Measurements from ENCODE around the gene CDK6. TPM values are rescaled to one million over a fixed set of nuclear protein-coding genes. Genes with fewer than 3 reads are reported as not detected.
"Not testable (repeated sequence)": the region's sequence is repeated elsewhere in the genome, so short reads cannot be mapped to it uniquely, and the experiment has no call there.

Gene CDK6
- total RNA-seq, 4 donors from 2014 or later = 12.9 to 32.7 (median 21.6) TPM

GRCh38 chr7:92748495-92748894 is 87.9 kb downstream of the CDK6 start:
- H3K27me3 ChIP-seq = no peaks in the 10 kb centered on the region
- no peaks in the 10 kb centered on the region for H3K9me3 ChIP-seq
- no peak for DNase-seq
- no peaks in the 10 kb centered on the region for H3K36me3 ChIP-seq
- TF ChIP-seq POLR2AphosphoS5 (IDR thresholded peaks at IDR 0.05) = no peak
- TF ChIP-seq POLR2A (IDR thresholded peaks at IDR 0.05) = no peak
- TF ChIP-seq EP300 (IDR thresholded peaks at IDR 0.05; ENCODE audit: low read depth) = no peak
- in situ Hi-C loops (cut with MboI; ENCODE audit: low pct_ligation_motif_present in 1 of 4, low pct_unique_long_range_greater_than_20kb in 1 of 4, low sequenced_read_pairs in 3 of 4) (no loop called here), intact Hi-C loops (cut with DNase I; ENCODE audit: low total_unique reads) (no loop called here)
- no peak overlapping the region for H3K4me3 ChIP-seq
- no peak overlapping the region for H3K27ac ChIP-seq
- H3K4me1 ChIP-seq = peaks cover 0 to 17% (median 8%) of the 10 kb centered on the region in 4 donors

- DNase-seq = no peak
- in situ Hi-C loops (cut with MboI; ENCODE audit: low pct_ligation_motif_present in 1 of 4, low pct_unique_long_range_greater_than_20kb in 1 of 4, low sequenced_read_pairs in 3 of 4) (no loop called here), intact Hi-C loops (cut with DNase I; ENCODE audit: low total_unique reads) (no loop called here)
Measured at GRCh38 chr7:92747041-92747835, 89.1 kb downstream of the CDK6 start.

GRCh38 chr7:92745241-92745640 is 91.1 kb downstream of the CDK6 start:
- intact Hi-C loops (cut with DNase I; ENCODE audit: low total_unique reads) = no loop called here
- DNase-seq = no peak
- no peak overlapping the region for H3K27ac ChIP-seq
- in situ Hi-C loops (cut with MboI; ENCODE audit: low pct_ligation_motif_present in 1 of 4, low pct_unique_long_range_greater_than_20kb in 1 of 4, low sequenced_read_pairs in 3 of 4) = no loop called here
- H3K4me3 ChIP-seq = no peak overlapping the region
- 94 to 97% methylated on average over 3 to 4 of the region's 4 CpGs for WGBS, 2 donors (ENCODE audit: low coverage in 1 of 2)
- H3K27me3 ChIP-seq = no peaks in the 10 kb centered on the region
- peaks cover 6 to 9% (median 9%) of the 10 kb centered on the region in 4 donors for H3K4me1 ChIP-seq
- no peaks in the 10 kb centered on the region for H3K9me3 ChIP-seq
- TF ChIP-seq POLR2A (IDR thresholded peaks at IDR 0.05) (no peak), POLR2AphosphoS5 (IDR thresholded peaks at IDR 0.05) (no peak), EP300 (IDR thresholded peaks at IDR 0.05; ENCODE audit: low read depth) (no peak), CTCF (IDR thresholded peaks at IDR 0.05) (no peak)
- no peaks in the 10 kb centered on the region for H3K36me3 ChIP-seq

More at GRCh38 chr7:92747041-92747835, 89.1 kb downstream of the CDK6 start:
- no peaks in the 10 kb centered on the region for H3K9me3 ChIP-seq
- no peaks in the 10 kb centered on the region for H3K27me3 ChIP-seq
- no peak overlapping the region for H3K4me3 ChIP-seq
- TF ChIP-seq POLR2A (IDR thresholded peaks at IDR 0.05) (no peak), POLR2AphosphoS5 (IDR thresholded peaks at IDR 0.05) (no peak), EP300 (IDR thresholded peaks at IDR 0.05; ENCODE audit: low read depth) (no peak), CTCF (IDR thresholded peaks at IDR 0.05) (no peak)
- H3K36me3 ChIP-seq = no peaks in the 10 kb centered on the region
- H3K27ac ChIP-seq = no peak overlapping the region
- 69 to 76% methylated on average over 3 of the region's 3 CpGs for WGBS, 2 donors (ENCODE audit: low coverage in 1 of 2)
- peaks cover 2 to 16% (median 8%) of the 10 kb centered on the region in 4 donors for H3K4me1 ChIP-seq

- H3K36me3 ChIP-seq; DNase-seq; H3K9me3 ChIP-seq; H3K27me3 ChIP-seq; intact Hi-C loops (cut with DNase I; ENCODE audit: low total_unique reads); in situ Hi-C loops (cut with MboI; ENCODE audit: low pct_ligation_motif_present in 1 of 4, low pct_unique_long_range_greater_than_20kb in 1 of 4, low sequenced_read_pairs in 3 of 4); H3K4me3 ChIP-seq; H3K4me1 ChIP-seq; H3K27ac ChIP-seq: not testable (repeated sequence)
- WGBS, 2 donors (ENCODE audit: low coverage in 1 of 2) = 94 to 100% methylated on average over 4 of the region's 4 CpGs
Measured at GRCh38 chr7:92744180-92744579, 92.2 kb downstream of the CDK6 start.

GRCh38 chr7:92742186-92742585 is 94.2 kb downstream of the CDK6 start:
- H3K4me1 ChIP-seq = peaks cover 8 to 11% (median 10%) of the 10 kb centered on the region in 4 donors
- TF ChIP-seq POLR2AphosphoS5 (IDR thresholded peaks at IDR 0.05) = no peak
- no peak for TF ChIP-seq EP300 (IDR thresholded peaks at IDR 0.05; ENCODE audit: low read depth)
- TF ChIP-seq POLR2A (IDR thresholded peaks at IDR 0.05) = no peak
- no peak for TF ChIP-seq CTCF (IDR thresholded peaks at IDR 0.05)
- intact Hi-C loops (cut with DNase I; ENCODE audit: low total_unique reads) = no loop called here
- no peak overlapping the region for H3K27ac ChIP-seq
- H3K4me3 ChIP-seq = no peak overlapping the region
- no peaks in the 10 kb centered on the region for H3K27me3 ChIP-seq
- no peaks in the 10 kb centered on the region for H3K36me3 ChIP-seq
- no peak for DNase-seq
- H3K9me3 ChIP-seq = no peaks in the 10 kb centered on the region
- in situ Hi-C loops (cut with MboI; ENCODE audit: low pct_ligation_motif_present in 1 of 4, low pct_unique_long_range_greater_than_20kb in 1 of 4, low sequenced_read_pairs in 3 of 4) = no loop called here

Data from transverse colon (tissue), 4 donors.